ENCODE results near the gene RBM34.

GRCh38 chr1:235134171-235134570 is 26.9 kb downstream of the RBM34 start:
- no peak for TF ChIP-seq CTCF (IDR thresholded peaks at IDR 0.05)
- no peak for TF ChIP-seq POLR2AphosphoS5 (IDR thresholded peaks at IDR 0.05; ENCODE audit: low read depth, low read length)
- TF ChIP-seq, protein P1, sequence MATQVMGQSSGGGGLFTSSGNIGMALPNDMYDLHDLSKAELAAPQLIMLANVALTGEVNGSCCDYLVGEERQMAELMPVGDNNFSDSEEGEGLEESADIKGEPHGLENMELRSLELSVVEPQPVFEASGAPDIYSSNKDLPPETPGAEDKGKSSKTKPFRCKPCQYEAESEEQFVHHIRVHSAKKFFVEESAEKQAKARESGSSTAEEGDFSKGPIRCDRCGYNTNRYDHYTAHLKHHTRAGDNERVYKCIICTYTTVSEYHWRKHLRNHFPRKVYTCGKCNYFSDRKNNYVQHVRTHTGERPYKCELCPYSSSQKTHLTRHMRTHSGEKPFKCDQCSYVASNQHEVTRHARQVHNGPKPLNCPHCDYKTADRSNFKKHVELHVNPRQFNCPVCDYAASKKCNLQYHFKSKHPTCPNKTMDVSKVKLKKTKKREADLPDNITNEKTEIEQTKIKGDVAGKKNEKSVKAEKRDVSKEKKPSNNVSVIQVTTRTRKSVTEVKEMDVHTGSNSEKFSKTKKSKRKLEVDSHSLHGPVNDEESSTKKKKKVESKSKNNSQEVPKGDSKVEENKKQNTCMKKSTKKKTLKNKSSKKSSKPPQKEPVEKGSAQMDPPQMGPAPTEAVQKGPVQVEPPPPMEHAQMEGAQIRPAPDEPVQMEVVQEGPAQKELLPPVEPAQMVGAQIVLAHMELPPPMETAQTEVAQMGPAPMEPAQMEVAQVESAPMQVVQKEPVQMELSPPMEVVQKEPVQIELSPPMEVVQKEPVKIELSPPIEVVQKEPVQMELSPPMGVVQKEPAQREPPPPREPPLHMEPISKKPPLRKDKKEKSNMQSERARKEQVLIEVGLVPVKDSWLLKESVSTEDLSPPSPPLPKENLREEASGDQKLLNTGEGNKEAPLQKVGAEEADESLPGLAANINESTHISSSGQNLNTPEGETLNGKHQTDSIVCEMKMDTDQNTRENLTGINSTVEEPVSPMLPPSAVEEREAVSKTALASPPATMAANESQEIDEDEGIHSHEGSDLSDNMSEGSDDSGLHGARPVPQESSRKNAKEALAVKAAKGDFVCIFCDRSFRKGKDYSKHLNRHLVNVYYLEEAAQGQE (IDR thresholded peaks at IDR 0.05; ENCODE audit: insufficient read depth in 1 of 2, low read depth in 2 of 2, low read length in 1 of 2): no peak
- no peak for TF ChIP-seq TCF7L2 (IDR thresholded peaks at IDR 0.05; ENCODE audit: low read depth, low read length)

Measured in Panc1 (cell line).